ENCODE results near the gene CNTFR. TPM values are rescaled to one million over a fixed set of nuclear protein-coding genes. Genes with fewer than 3 reads are reported as not detected.

The CNTFR gene
- total and polyA plus RNA-seq, 10 of the 15 experiments (the other 5 are each of a cell fraction or from before 2014, with no cell fraction given) = not detected

DNA sequence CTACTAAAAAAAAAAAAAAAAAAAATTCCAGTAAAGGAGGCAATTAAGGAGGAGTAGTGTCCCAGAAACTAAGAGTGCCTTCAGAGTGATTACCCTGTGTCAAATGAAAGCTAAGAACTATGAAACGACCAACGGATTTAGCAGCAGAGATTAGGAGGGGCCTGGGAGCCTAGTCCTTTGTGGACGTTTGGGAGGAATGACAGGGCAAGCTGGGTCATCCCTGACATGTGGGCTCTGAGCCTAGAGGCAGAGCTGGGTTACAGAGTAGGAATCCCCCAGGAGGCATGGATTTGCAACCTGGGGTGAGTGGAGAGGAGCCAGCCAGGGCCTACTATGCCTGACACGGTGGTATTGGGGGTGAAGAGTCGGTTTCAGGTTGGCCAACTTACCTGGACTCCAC, 43.6 kb upstream of the CNTFR start:
- Histone ChIP-seq H2AFZ (ENCODE audit: control insufficient read depth, low read depth, low read length) (no peak overlapping the region), H3K4me3 (no peak overlapping the region), H3K9ac (ENCODE audit: control insufficient read depth, insufficient read depth, low read length) (no peak overlapping the region), H3K27ac (ENCODE audit: control insufficient read depth, insufficient read depth) (no peak overlapping the region), H3K4me2 (ENCODE audit: control insufficient read depth, insufficient read depth) (no peak overlapping the region), H4K20me1 (ENCODE audit: control insufficient read depth, insufficient read depth) (no peaks in the 10 kb centered on the region; the same call in none of the 2 replicates), H3K4me1 (ENCODE audit: control insufficient read depth, insufficient read depth, low read length) (peaks cover 4% of the 10 kb centered on the region), H3K27me3 (replicated peaks in 1 of 2; ENCODE audit: control insufficient read depth in 2 of 2, insufficient read depth in 2 of 2, low read length in 1 of 2) (peaks cover 6 to 8% of the 10 kb centered on the region in 2 experiments; a peak in 3 of 4 replicates), H3K9me3 (replicated peaks; ENCODE audit: control insufficient read depth, insufficient read depth, low read length) (no peaks in the 10 kb centered on the region), H3K36me3 (ENCODE audit: control insufficient read depth in 2 of 2, insufficient read depth in 2 of 2, low read length in 1 of 2) (peaks cover 2 to 6% of the 10 kb centered on the region in 2 experiments; a peak in 3 of 4 replicates), H3K79me2 (ENCODE audit: control insufficient read depth, insufficient read depth, low read length) (peaks cover 15% of the 10 kb centered on the region)
- no TSS peak for BruUV-seq (replicated peaks)
- intact Hi-C loops (cut with micrococcal nuclease; ENCODE audit: unreplicated experiment) = no loop called here
- RAD21 ChIA-PET (ENCODE audit: unreplicated experiment) = interaction anchor here (0.5 to 1.6 kb wide), 6 partner anchors 13 to 1021 kb away, joined by 3 to 8 read pairs (median 3); partner anchors contain the start of gene DCTN3
- in situ Hi-C loops (cut with MboI) = no loop called here
- FAIRE-seq = peak; percentile 38
- TF ChIP-seq FOXK2 (IDR thresholded peaks at IDR 0.05) (no peak), KDM1A (IDR thresholded peaks at IDR 0.05; ENCODE audit: borderline replicate concordance) (no peak), TARDBP (IDR thresholded peaks at IDR 0.05; ENCODE audit: borderline replicate concordance) (no peak), PAX5 (IDR thresholded peaks at IDR 0.05; ENCODE audit: borderline replicate concordance, low read depth, low read length) (no peak)
- TF ChIP-seq, protein P1, sequence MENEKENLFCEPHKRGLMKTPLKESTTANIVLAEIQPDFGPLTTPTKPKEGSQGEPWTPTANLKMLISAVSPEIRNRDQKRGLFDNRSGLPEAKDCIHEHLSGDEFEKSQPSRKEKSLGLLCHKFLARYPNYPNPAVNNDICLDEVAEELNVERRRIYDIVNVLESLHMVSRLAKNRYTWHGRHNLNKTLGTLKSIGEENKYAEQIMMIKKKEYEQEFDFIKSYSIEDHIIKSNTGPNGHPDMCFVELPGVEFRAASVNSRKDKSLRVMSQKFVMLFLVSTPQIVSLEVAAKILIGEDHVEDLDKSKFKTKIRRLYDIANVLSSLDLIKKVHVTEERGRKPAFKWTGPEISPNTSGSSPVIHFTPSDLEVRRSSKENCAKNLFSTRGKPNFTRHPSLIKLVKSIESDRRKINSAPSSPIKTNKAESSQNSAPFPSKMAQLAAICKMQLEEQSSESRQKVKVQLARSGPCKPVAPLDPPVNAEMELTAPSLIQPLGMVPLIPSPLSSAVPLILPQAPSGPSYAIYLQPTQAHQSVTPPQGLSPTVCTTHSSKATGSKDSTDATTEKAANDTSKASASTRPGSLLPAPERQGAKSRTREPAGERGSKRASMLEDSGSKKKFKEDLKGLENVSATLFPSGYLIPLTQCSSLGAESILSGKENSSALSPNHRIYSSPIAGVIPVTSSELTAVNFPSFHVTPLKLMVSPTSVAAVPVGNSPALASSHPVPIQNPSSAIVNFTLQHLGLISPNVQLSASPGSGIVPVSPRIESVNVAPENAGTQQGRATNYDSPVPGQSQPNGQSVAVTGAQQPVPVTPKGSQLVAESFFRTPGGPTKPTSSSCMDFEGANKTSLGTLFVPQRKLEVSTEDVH (IDR thresholded peaks at IDR 0.05; ENCODE audit: low read depth, partially characterized antibody) = no peak
- CTCF ChIA-PET = interaction anchor here (0.7 to 8.3 kb wide), 16 partner anchors 8 to 257 kb away, joined by 3 to 118 read pairs (median 8); partner anchors contain the start of genes DCTN3, GALT and RPP25L
- no peak for ATAC-seq
- SMC1A ChIA-PET (ENCODE audit: uncharacterized antibody, unreplicated experiment) = interaction anchor here (0.8 to 2.6 kb wide), 6 partner anchors 8 to 256 kb away, joined by 3 to 13 read pairs (median 6); partner anchors contain the start of genes DCTN3, GALT, MYORG and RPP25L
- no peak for DNase-seq (ENCODE audit: low read depth, low spot score)
- WGBS (ENCODE audit: insufficient coverage, insufficient replicate concordance, low lambda C conversion rate, missing lambda C conversion rate) = 84% methylated on average over 5 of the region's 5 CpGs
- POLR2A ChIA-PET = no interaction called here
